ENCODE data around the gene CENPT.

CENPT gene

DNA sequence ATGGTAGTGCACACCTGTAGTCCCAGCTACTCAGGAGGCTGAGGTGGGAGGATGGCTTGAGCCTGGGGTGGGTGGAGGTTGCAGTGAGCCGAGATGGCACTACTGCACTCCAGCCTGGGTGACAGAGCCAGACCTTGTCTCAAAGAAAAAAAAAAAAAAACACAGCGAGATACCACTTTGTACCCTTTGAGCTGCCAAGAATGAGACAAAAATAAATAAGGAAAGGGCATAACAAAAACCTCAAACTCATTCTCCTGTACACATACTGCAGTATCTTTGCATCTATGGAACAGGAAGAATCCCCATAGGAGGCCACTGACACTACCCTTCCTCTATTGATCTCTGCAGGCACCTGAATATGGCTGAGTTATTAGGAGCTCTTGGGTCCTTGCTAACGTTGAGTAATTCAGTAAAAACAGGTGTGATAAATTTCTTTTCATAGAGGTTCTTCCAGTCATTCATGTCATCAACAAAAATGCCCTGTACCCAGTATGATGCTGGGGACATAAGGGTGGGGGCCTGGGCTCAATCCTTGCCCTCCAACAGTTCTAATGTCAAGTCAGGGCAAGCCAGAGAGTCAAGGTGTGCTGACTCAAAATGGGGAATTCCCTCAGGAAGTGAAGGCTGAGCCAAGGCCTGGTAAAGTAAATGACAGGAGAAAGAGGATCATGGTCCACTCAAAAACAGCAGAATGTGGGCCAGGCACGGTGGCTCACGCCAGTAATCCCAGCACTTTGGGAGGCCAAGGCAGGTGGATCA lies 68.1 kb downstream of the CENPT start:
- in situ Hi-C loops (cut with HindIII; ENCODE audit: low sequenced_read_pairs): no loop called here
